ENCODE data around the gene METTL22.

Gene METTL22

GRCh38 chr16:8611122-8611521, 10.4 kb upstream of the METTL22 start:
- in situ Hi-C loops (cut with MboI; ENCODE audit: low sequenced_read_pairs): no loop called here
- DNase-seq (ENCODE audit: low spot score in 2 of 2): no peak
- peaks cover 25% of the 10 kb centered on the region for H3K27me3 ChIP-seq (ENCODE audit: low read depth)

GRCh38 chr16:8611886-8612600, 9.5 kb upstream of the METTL22 start:
- in situ Hi-C loops (cut with MboI; ENCODE audit: low sequenced_read_pairs): no loop called here
- Histone ChIP-seq H3K36me3 (replicated peaks) (no peaks in the 10 kb centered on the region), H3K27me3 (ENCODE audit: low read depth) (peaks cover 25% of the 10 kb centered on the region), H3K4me3 (no peak overlapping the region), H3K4me1 (no peaks in the 10 kb centered on the region), H3K9me3 (no peaks in the 10 kb centered on the region; the same call in 1 of the 2 replicates)
- no peak for DNase-seq (ENCODE audit: low spot score in 2 of 2)

More at GRCh38 chr16:8611122-8611521, 10.4 kb upstream of the METTL22 start:
- Histone ChIP-seq H3K4me1 (no peaks in the 10 kb centered on the region), H3K9me3 (no peaks in the 10 kb centered on the region; the same call in 1 of the 2 replicates), H3K36me3 (replicated peaks) (no peaks in the 10 kb centered on the region), H3K4me3 (no peak overlapping the region)

DNA sequence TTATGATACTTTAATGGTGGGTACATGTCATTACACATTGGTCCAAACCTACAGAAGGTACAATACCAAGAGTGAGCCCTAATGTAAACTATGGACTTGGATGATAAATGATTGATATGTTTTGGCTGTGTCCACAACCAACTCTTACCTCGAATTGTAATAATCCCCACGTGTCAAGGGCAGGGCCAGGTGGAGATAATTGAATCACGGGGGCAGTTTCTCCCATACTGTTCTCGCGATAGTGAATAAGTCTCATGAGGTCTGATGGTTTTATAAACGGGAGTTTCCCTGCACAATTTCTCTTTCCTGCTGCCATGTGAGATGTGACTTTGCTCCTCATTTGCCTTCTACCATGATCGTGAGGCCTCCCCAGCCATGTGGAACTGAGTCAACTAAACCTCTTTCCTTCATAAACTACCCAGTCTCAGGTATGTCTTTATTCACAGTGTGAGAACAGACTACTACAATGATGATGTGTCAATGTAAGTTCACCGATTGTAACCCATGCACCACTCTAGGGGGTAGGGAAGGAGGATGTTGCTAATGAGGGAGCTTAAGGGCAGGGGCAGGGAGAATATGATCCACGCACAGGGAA, 7.0 kb upstream of the METTL22 start:
- no peak overlapping the region for H3K4me3 ChIP-seq
- H3K9me3 ChIP-seq: no peaks in the 10 kb centered on the region
- no peaks in the 10 kb centered on the region for H3K36me3 ChIP-seq (replicated peaks)
- no peak for DNase-seq (ENCODE audit: low spot score in 2 of 2)
- peaks cover 25% of the 10 kb centered on the region for H3K27me3 ChIP-seq (ENCODE audit: low read depth)
- no peaks in the 10 kb centered on the region for H3K4me1 ChIP-seq
- in situ Hi-C loops (cut with MboI; ENCODE audit: low sequenced_read_pairs): no loop called here

DNA sequence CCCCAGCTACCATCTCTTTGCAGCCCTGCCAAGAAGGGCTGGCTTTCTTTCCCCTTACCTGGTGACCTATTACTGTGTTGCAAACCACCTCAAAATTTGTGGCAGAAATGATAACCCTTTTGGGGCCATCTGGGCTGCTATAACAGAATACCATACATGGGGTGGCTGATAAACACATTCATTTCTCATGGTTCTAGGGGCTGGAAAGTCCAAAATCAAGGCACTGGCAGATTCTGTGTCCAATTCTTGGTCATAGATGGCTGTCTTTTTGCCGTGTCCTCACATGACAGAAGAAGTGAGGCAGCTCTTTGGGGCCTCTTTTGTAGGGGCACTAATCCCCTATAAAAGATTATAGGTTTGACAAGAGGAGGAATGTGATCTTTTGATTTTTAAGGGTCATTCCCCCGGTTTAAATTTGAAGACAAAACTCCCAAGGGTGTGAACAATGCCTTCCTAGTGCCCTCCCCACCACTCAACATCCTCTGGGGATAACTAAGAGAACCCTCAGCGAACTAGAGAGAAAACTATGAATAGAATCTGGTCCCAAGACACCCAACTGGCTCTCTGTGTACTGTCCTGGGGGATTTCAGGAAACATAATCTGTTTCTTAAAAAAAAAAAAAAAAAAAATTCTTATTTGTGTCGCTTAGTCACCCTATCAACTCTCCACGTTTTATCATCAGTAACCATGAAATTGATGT, 1.7 kb upstream of the METTL22 start:
- Histone ChIP-seq H3K27me3 (ENCODE audit: low read depth) (peaks cover 8% of the 10 kb centered on the region), H3K4me1 (peaks cover 4% of the 10 kb centered on the region), H3K36me3 (replicated peaks) (peaks cover 3% of the 10 kb centered on the region; the same call in 1 of the 2 replicates), H3K4me3 (no peak overlapping the region), H3K9me3 (no peaks in the 10 kb centered on the region)
- in situ Hi-C loops (cut with MboI; ENCODE audit: low sequenced_read_pairs): no loop called here
- peak; percentile 42 to 83 for DNase-seq (ENCODE audit: low spot score in 2 of 2)

DNA sequence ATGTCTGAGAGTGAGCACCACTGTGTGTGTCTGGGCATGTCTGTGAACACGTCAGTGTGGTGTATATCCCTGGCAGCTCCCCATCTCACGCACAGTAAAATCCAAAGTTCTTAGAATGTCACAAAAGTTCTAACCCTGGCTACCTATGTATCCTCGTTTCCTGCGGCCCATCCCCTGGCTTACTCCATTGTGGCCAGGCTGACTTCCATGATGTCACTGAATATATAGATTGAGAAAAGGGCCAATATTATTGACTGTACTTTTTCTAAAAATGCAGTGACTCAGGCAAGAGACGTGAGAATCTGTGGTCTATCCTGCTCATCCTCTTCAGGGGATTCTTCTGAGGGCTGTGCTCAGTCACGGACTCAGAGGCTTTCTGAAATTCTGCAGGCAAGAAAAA, 963 bp upstream of the METTL22 start:
- Histone ChIP-seq H3K4me3 (no peak overlapping the region), H3K9me3 (no peaks in the 10 kb centered on the region), H3K27me3 (ENCODE audit: low read depth) (peaks cover 4% of the 10 kb centered on the region; the same call in 1 of the 2 replicates), H3K36me3 (replicated peaks) (peaks cover 5% of the 10 kb centered on the region), H3K4me1 (peaks cover 4% of the 10 kb centered on the region)
- no peak for DNase-seq (ENCODE audit: low spot score in 2 of 2)
- in situ Hi-C loops (cut with MboI; ENCODE audit: low sequenced_read_pairs): no loop called here

- DNase-seq (ENCODE audit: low spot score in 2 of 2): no peak
- H3K4me1 ChIP-seq: peaks cover 4% of the 10 kb centered on the region
- H3K4me3 ChIP-seq: peak overlapping the region; percentile 99
- no peaks in the 10 kb centered on the region; the same call in 1 of the 2 replicates for H3K27me3 ChIP-seq (ENCODE audit: low read depth)
- H3K36me3 ChIP-seq (replicated peaks): peaks cover 12% of the 10 kb centered on the region
- in situ Hi-C loops (cut with MboI; ENCODE audit: low sequenced_read_pairs): no loop called here
- no peaks in the 10 kb centered on the region for H3K9me3 ChIP-seq
Observed at GRCh38 chr16:8621222-8621571, 301 bp upstream of the METTL22 start.

- Histone ChIP-seq H3K4me3 (peak overlapping the region; percentile 99), H3K36me3 (replicated peaks) (peaks cover 18% of the 10 kb centered on the region), H3K27me3 (ENCODE audit: low read depth) (no peaks in the 10 kb centered on the region; the same call in 1 of the 2 replicates), H3K4me1 (peaks cover 4% of the 10 kb centered on the region), H3K9me3 (no peaks in the 10 kb centered on the region)
- DNase-seq (ENCODE audit: low spot score in 2 of 2): peak; percentile 6 to 16
- in situ Hi-C loops (cut with MboI; ENCODE audit: low sequenced_read_pairs): no loop called here
Observed at GRCh38 chr16:8622315-8622656, 788 bp downstream of the METTL22 start.

DNA sequence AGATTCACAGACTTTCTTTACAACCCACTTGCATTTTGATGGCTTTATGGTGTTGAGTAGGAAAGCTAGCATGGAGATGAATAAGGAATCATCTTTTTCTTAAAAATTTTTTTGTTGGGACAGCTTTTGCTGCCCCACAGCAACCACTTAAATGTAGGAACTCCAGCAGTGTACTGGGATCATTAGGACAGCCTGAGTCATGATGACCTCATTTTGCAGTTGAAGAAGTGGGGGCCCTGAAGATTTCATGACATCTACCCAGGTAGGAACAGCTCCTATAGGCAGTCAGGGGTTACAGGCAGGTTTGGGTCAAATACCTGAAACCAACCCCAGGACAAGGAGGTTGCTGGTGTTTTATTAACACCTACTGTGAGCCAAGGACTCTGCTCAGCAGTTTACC, 2.1 kb downstream of the METTL22 start:
- H3K36me3 ChIP-seq (replicated peaks): peaks cover 32% of the 10 kb centered on the region
- DNase-seq (ENCODE audit: low spot score in 2 of 2): no peak
- in situ Hi-C loops (cut with MboI; ENCODE audit: low sequenced_read_pairs): no loop called here

GRCh38 chr16:8625491-8626087, 4.1 kb downstream of the METTL22 start:
- H3K27me3 ChIP-seq (ENCODE audit: low read depth): no peaks in the 10 kb centered on the region
- no peak overlapping the region for H3K4me3 ChIP-seq
- no peak for DNase-seq (ENCODE audit: low spot score in 2 of 2)
- H3K36me3 ChIP-seq (replicated peaks): peaks cover 51% of the 10 kb centered on the region
- H3K4me1 ChIP-seq: no peaks in the 10 kb centered on the region
- H3K9me3 ChIP-seq: no peaks in the 10 kb centered on the region
- in situ Hi-C loops (cut with MboI; ENCODE audit: low sequenced_read_pairs): no loop called here

More for the DNA sequence above, 2.1 kb downstream of the METTL22 start:
- H3K27me3 ChIP-seq (ENCODE audit: low read depth): no peaks in the 10 kb centered on the region
- no peaks in the 10 kb centered on the region for H3K9me3 ChIP-seq
- peaks cover 4% of the 10 kb centered on the region for H3K4me1 ChIP-seq
- H3K4me3 ChIP-seq: no peak overlapping the region

DNA sequence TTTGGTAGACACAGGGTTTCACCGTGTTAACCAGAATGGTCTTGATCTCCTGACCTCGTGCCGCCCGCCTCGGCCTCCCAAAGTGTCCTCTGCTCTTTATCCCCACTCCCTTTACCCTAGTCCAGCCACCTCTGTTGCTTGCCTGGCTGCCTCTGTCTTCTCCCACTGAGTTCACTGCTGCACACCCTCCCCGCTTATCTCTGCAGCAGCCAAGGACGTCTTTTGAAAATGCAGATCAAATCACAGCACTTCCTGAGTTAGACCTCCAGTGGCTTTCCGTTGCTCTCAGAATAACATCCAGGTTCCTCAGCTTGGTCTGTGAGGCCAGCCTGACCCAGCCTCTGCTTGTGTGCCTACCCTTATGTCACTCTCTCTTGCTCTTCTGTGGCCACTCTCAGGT, 5.4 kb downstream of the METTL22 start:
- H3K27me3 ChIP-seq (ENCODE audit: low read depth): no peaks in the 10 kb centered on the region
- H3K4me3 ChIP-seq: no peak overlapping the region
- no peaks in the 10 kb centered on the region for H3K4me1 ChIP-seq
- in situ Hi-C loops (cut with MboI; ENCODE audit: low sequenced_read_pairs): no loop called here
- no peaks in the 10 kb centered on the region for H3K9me3 ChIP-seq
- DNase-seq (ENCODE audit: low spot score in 2 of 2): no peak
- peaks cover 64% of the 10 kb centered on the region for H3K36me3 ChIP-seq (replicated peaks)

DNA sequence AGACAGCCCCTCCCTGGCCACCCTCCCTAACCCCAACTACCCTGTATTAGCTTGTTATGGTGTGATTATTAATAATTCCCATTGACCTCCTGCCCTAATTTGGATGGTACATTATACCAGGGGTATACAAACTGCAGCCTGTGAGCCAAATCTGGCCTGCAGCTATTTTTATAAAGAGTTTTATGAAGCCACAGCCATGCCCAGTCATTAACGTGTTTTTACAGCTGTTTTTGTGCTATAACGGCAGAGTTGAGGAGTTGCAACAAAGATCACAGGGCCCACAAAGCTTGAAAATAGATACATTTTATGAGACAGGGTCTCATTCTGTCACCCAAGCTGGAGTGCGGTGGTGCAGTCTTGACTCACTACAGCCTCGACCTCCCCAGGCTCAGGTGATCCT, 6.0 kb downstream of the METTL22 start:
- H3K36me3 ChIP-seq (replicated peaks): peaks cover 67% of the 10 kb centered on the region
- DNase-seq (ENCODE audit: low spot score in 2 of 2): no peak
- in situ Hi-C loops (cut with MboI; ENCODE audit: low sequenced_read_pairs): no loop called here

GRCh38 chr16:8628981-8629725, 7.7 kb downstream of the METTL22 start:
- no peaks in the 10 kb centered on the region for H3K4me1 ChIP-seq

More for the DNA sequence above, 6.0 kb downstream of the METTL22 start:
- H3K4me3 ChIP-seq: no peak overlapping the region
- no peaks in the 10 kb centered on the region for H3K4me1 ChIP-seq
- H3K9me3 ChIP-seq: no peaks in the 10 kb centered on the region
- no peaks in the 10 kb centered on the region for H3K27me3 ChIP-seq (ENCODE audit: low read depth)

GRCh38 chr16:8630255-8630953, 8.9 kb downstream of the METTL22 start:
- Histone ChIP-seq H3K4me3 (no peak overlapping the region), H3K27me3 (ENCODE audit: low read depth) (no peaks in the 10 kb centered on the region), H3K9me3 (no peaks in the 10 kb centered on the region), H3K4me1 (no peaks in the 10 kb centered on the region), H3K36me3 (replicated peaks) (peaks cover 74% of the 10 kb centered on the region)
- in situ Hi-C loops (cut with MboI; ENCODE audit: low sequenced_read_pairs): no loop called here
- DNase-seq (ENCODE audit: low spot score in 2 of 2): no peak

More at GRCh38 chr16:8628981-8629725, 7.7 kb downstream of the METTL22 start:
- Histone ChIP-seq H3K27me3 (ENCODE audit: low read depth) (no peaks in the 10 kb centered on the region), H3K4me3 (no peak overlapping the region), H3K9me3 (no peaks in the 10 kb centered on the region), H3K36me3 (replicated peaks) (peaks cover 69% of the 10 kb centered on the region)
- in situ Hi-C loops (cut with MboI; ENCODE audit: low sequenced_read_pairs): no loop called here
- no peak for DNase-seq (ENCODE audit: low spot score in 2 of 2)

Measured in HAP-1 (cell line).